IMR-90 (cell line): ENCODE data around the gene ANO2. TPM values are rescaled to one million over a fixed set of nuclear protein-coding genes. Genes with fewer than 3 reads are reported as not detected.

Source experiments
- ATAC-seq: fragments of 200-7000 bp; cut with Tn5 transposase; 2 replicates; pipeline ENCODE4 v1.9.1; 2020; ENCODE audit warnings: low read depth, mild to moderate bottlenecking, moderate library complexity
- BruUV-seq: library from RNA; stranded (reverse); fragments of 400-500 nt; replicated peaks from 2 replicates; lab custom pipeline; 2021; lab: Mats Ljungman, UMichigan
- CTCF ChIA-PET: fragments of 300-600 bp; formaldehyde crosslinking; extraction: SDS; loops from one replicate; lab custom pipeline; 2021; ENCODE audit warnings: antibody characterized with exemption; lab: Yijun Ruan, JAX
- POLR2A ChIA-PET: fragments of 300-600 bp; sonication (Branson Sonifier 250); formaldehyde crosslinking; loops from one replicate; lab custom pipeline; 2022; ENCODE audit warnings: antibody characterized with exemption; ENCODE audit not compliant: unreplicated experiment; lab: Charles Lee
- DNase-seq: peaks from one replicate; pipeline ENCODE4 v3.0.0; 2013
- H2AFZ ChIP-seq: replicated peaks from 2 replicates; pipeline ENCODE3; 2013; ENCODE audit warnings: low read length, mild to moderate bottlenecking; ENCODE audit not compliant: poor library complexity
- H2AK5ac ChIP-seq: 2 replicates; pipeline ENCODE4 v1.6.1; 2013; ENCODE audit warnings: low read depth, low read length, inconsistent platforms
- H2AK9ac ChIP-seq: replicated peaks from 2 replicates; pipeline ENCODE3; 2013; ENCODE audit warnings: mild to moderate bottlenecking, low read depth, low read length, moderate library complexity; ENCODE audit not compliant: poor library complexity
- H2BK120ac ChIP-seq: 2 replicates; pipeline ENCODE4 v1.6.1; 2013; ENCODE audit warnings: low read depth, low read length, inconsistent platforms
- H2BK15ac ChIP-seq: 3 replicates; pipeline ENCODE4 v1.6.1; 2013; ENCODE audit warnings: low read depth, low read length, inconsistent platforms
- H2BK20ac ChIP-seq: 2 replicates; pipeline ENCODE4 v1.6.1; 2013; ENCODE audit warnings: low read depth, mild to moderate bottlenecking, inconsistent platforms, low read length, moderate library complexity
- H2BK5ac ChIP-seq: 2 replicates; pipeline ENCODE4 v1.6.1; 2013; ENCODE audit warnings: mild to moderate bottlenecking, low read depth, low read length, inconsistent platforms; ENCODE audit not compliant: poor library complexity, severe bottlenecking
- H3K14ac ChIP-seq: replicated peaks from 2 replicates; pipeline ENCODE4 v1.6.1; 2013; ENCODE audit warnings: low read depth, low read length, inconsistent platforms
- H3K18ac ChIP-seq: 2 replicates; pipeline ENCODE4 v1.6.1; 2013; ENCODE audit warnings: low read depth, low read length, control low read depth
- H3K23ac ChIP-seq: 2 replicates; pipeline ENCODE4 v1.6.1; 2013; ENCODE audit warnings: low read depth, low read length, inconsistent platforms
- H3K27ac ChIP-seq: 2 replicates; pipeline ENCODE4 v1.5.1; 2013; ENCODE audit warnings: mild to moderate bottlenecking, control low read depth, low read length; ENCODE audit not compliant: insufficient read depth
- H3K27me3 ChIP-seq: 2 replicates; pipeline ENCODE4 v1.6.1; 2013; ENCODE audit warnings: low read length; ENCODE audit not compliant: control insufficient read depth, insufficient read depth
- H3K36me3 ChIP-seq: 2 replicates; pipeline ENCODE4 v1.6.1; 2013; ENCODE audit warnings: low read length, mixed read lengths; ENCODE audit not compliant: control insufficient read depth, insufficient read depth
- H3K4ac ChIP-seq: 2 replicates; pipeline ENCODE4 v1.6.1; 2013; ENCODE audit warnings: low read depth, low read length, inconsistent platforms
- H3K4me1 ChIP-seq: 2 replicates; pipeline ENCODE4 v1.6.1; 2013; ENCODE audit warnings: low read length, mixed read lengths; ENCODE audit not compliant: control insufficient read depth, insufficient read depth
- H3K4me2 ChIP-seq: 2 replicates; pipeline ENCODE4 v1.6.1; 2013; ENCODE audit warnings: low read depth, mild to moderate bottlenecking, control low read depth, low read length, moderate library complexity
- H3K4me3 ChIP-seq: 2 replicates; pipeline ENCODE4 v1.5.1; 2013; ENCODE audit warnings: low read depth, mild to moderate bottlenecking, control low read depth, low read length, moderate library complexity; ENCODE audit not compliant: insufficient read depth
- H3K56ac ChIP-seq: 2 replicates; pipeline ENCODE4 v1.6.1; 2013; ENCODE audit warnings: low read length, inconsistent platforms; ENCODE audit not compliant: insufficient read depth; ENCODE audit errors: extremely low read depth
- H3K79me1 ChIP-seq, 2 experiments: 2 replicates each; pipeline ENCODE4 v1.6.1; 2013; ENCODE audit warnings: low read length in 2 of 2, inconsistent platforms in 1 of 2, low read depth in 1 of 2
- H3K9ac ChIP-seq: 2 replicates; pipeline ENCODE4 v1.6.1; 2013; ENCODE audit warnings: low read depth, low read length, control low read depth
- H3K9me1 ChIP-seq: 2 replicates; pipeline ENCODE4 v1.6.1; 2013; ENCODE audit warnings: low read length, inconsistent platforms; ENCODE audit not compliant: insufficient read depth
- H3K9me3 ChIP-seq: 2 replicates; pipeline ENCODE4 v1.6.1; 2013; ENCODE audit warnings: low read length; ENCODE audit not compliant: control insufficient read depth, insufficient read depth
- H4K20me1 ChIP-seq: 2 replicates; pipeline ENCODE4 v1.6.1; 2013; ENCODE audit warnings: low read length, inconsistent platforms; ENCODE audit not compliant: insufficient read depth
- H4K5ac ChIP-seq: 2 replicates; pipeline ENCODE4 v1.6.1; 2013; ENCODE audit warnings: mild to moderate bottlenecking, low read depth, low read length, control low read depth
- H4K8ac ChIP-seq, 2 experiments: 2 replicates each; pipeline ENCODE4 v1.6.1; 2013; ENCODE audit warnings: low read depth in 2 of 2, low read length in 2 of 2, control low read depth in 1 of 2, inconsistent platforms in 1 of 2
- H4K91ac ChIP-seq: 2 replicates; pipeline ENCODE4 v1.6.1; 2013; ENCODE audit warnings: low read depth, low read length, inconsistent platforms; ENCODE audit not compliant: insufficient read depth
- CEBPB ChIP-seq: IDR thresholded peaks from 2 replicates; pipeline ENCODE4 v1.6.1; 2012; ENCODE audit warnings: low read depth, low read length, improper control_type of control experiment
- MXI1 ChIP-seq: IDR thresholded peaks from 2 replicates; pipeline ENCODE4 v1.6.1; 2012; ENCODE audit warnings: low read depth, mild to moderate bottlenecking, low read length, moderate library complexity, borderline replicate concordance
- WGBS, 2 experiments: methylation state at CpG; one replicate each; pipeline versions ENCODE4 v1.1.5 to v1.1.7; 2013; ENCODE audit warnings: missing lambda C conversion rate in 2 of 2; ENCODE audit not compliant: insufficient read length in 1 of 2; ENCODE audit errors: extremely low coverage in 2 of 2; 5-methylcytosine and 5-hydroxymethylcytosine counted together
- dilution Hi-C: fragments of 300-500 bp; cut with HindIII; formaldehyde crosslinking; loops from one replicate; pipeline ENCODE4 v1.14.3; 2018; ENCODE audit warnings: low sequenced_read_pairs; ENCODE audit not compliant: unreplicated experiment
- in situ Hi-C: fragments of 300-500 bp; cut with MboI; formaldehyde crosslinking; loops from 3 replicates; pipeline ENCODE4 v1.14.3; 2019; ENCODE audit warnings: low sequenced_read_pairs, inconsistent platforms, mixed read lengths
- intact Hi-C: fragments of 100-400 bp; cut with micrococcal nuclease; formaldehyde crosslinking; loops from 2 replicates; pipeline ENCODE4 v1.10.0; 2022
- polyA plus RNA-seq, 3 experiments: library from polyadenylated mRNA; depleted of rRNA; stranded (reverse); fragments of >200 nt; gene quantifications; 2 replicates each; pipeline ENCODE4 v1.2.3, GENCODE V29; 2012; ENCODE audit warnings: low replicate concordance in 1 of 3
- total RNA-seq: library from RNA; depleted of rRNA; stranded (reverse); fragments of >200 nt; gene quantifications from 2 replicates; pipeline ENCODE4 v1.2.3, GENCODE V29; 2012

ANO2 gene
- total and polyA plus RNA-seq, 2 of the 4 experiments (the other 2 are of a cell fraction), result 0.22 TPM; not detected in 1

GRCh38 chr12:5900533-5901205, 44.4 kb downstream of the ANO2 start:
- ATAC-seq (no peak), DNase-seq (no peak)
- no peak overlapping the region for H2BK20ac ChIP-seq
- in situ Hi-C loops, result no loop called here
- no peak overlapping the region for H2BK15ac ChIP-seq
- 34% methylated on average over 6 of the region's 15 CpGs; no CpG with 5 or more reads in 1 of the 2 experiments for WGBS, 2 experiments
- ChIA-PET CTCF (no interaction called here), POLR2A (no interaction called here)
- no peaks in the 10 kb centered on the region for H3K79me1 ChIP-seq
- H3K4me1 ChIP-seq, result no peaks in the 10 kb centered on the region
- H3K23ac ChIP-seq, result no peak overlapping the region; the same call in 1 of the 2 replicates
- H2AK9ac ChIP-seq, result peak overlapping the region; percentile 50
- TF ChIP-seq CEBPB (no peak), MXI1 (no peak)
- H4K5ac ChIP-seq, result no peak overlapping the region
- H2AK5ac ChIP-seq, result no peak overlapping the region
- no peak overlapping the region for H3K4me3 ChIP-seq
- H3K9ac ChIP-seq, result no peak overlapping the region
- no peaks in the 10 kb centered on the region for H3K9me3 ChIP-seq
- H4K20me1 ChIP-seq, result no peaks in the 10 kb centered on the region
- peaks cover 11% of the 10 kb centered on the region for H3K27me3 ChIP-seq
- no peak overlapping the region for H4K8ac ChIP-seq
- no peaks in the 10 kb centered on the region for H3K36me3 ChIP-seq
- no peak overlapping the region for H3K4me2 ChIP-seq
- H2BK5ac ChIP-seq, result no peak overlapping the region
- no peak overlapping the region for H3K18ac ChIP-seq
- H3K14ac ChIP-seq, result no peak overlapping the region
- BruUV-seq, result no TSS peak
- H3K27ac ChIP-seq, result no peak overlapping the region
- intact Hi-C loops, result no loop called here
- H3K9me1 ChIP-seq, result no peaks in the 10 kb centered on the region
- H2BK120ac ChIP-seq, result no peak overlapping the region
- no peak overlapping the region for H2AFZ ChIP-seq
- H4K91ac ChIP-seq, result no peak overlapping the region
- dilution Hi-C loops, result no loop called here
- H3K4ac ChIP-seq, result no peak overlapping the region
- no peak overlapping the region for H3K56ac ChIP-seq
